Cardiac fibroblast (primary cell): Measurements from ENCODE around the gene CD200.

ENCODE experiments used
- DNase-seq, 2 donors: peaks; one replicate each; pipeline versions ENCODE4 v3.0.0 to v3.0.0-alpha.2; 2010; ENCODE audit warnings: low read depth in 2 of 2
- H3K4me3 ChIP-seq, 2 donors: replicated peaks in 1 of 2; 1 replicate in 1 of 2; 2 replicates in 1 of 2; pipeline ENCODE4 v1.5.1; 2011; ENCODE audit warnings: low read depth in 2 of 2, low read length in 2 of 2, mild to moderate bottlenecking in 2 of 2, moderate library complexity in 1 of 2
- TF ChIP-seq, protein P1 (sequence below): IDR thresholded peaks from one replicate; pipeline ENCODE4 v1.5.1; 2011; ENCODE audit warnings: low read depth, mild to moderate bottlenecking, low read length, inconsistent platforms

CD200 gene, protein sequence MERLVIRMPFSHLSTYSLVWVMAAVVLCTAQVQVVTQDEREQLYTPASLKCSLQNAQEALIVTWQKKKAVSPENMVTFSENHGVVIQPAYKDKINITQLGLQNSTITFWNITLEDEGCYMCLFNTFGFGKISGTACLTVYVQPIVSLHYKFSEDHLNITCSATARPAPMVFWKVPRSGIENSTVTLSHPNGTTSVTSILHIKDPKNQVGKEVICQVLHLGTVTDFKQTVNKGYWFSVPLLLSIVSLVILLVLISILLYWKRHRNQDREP

DNA sequence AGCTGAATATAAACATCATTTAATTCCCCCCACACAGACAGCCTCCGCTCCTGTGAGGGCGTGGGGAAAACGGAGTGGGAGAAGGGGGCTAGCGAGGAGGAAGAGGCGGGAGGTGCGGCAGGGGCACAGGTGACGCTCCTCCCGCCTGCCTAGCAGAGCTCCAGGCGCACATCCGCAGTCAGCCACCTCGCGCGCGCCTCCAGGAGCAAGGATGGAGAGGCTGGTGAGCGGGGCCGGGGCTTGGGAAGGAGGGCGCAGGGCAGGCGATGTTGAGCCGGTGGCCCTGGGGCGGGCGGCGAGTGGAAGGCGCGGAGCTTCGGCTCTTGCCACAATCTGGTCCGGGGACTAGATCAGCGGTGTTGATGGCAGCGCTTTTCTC lies at the start of gene CD200:
Gene CD200, plus strand, starts transcription at position 155 of the 379 bp plus-strand sequence. Its CDS starts 57 bp downstream, at position 212.
- TF ChIP-seq, protein P1, sequence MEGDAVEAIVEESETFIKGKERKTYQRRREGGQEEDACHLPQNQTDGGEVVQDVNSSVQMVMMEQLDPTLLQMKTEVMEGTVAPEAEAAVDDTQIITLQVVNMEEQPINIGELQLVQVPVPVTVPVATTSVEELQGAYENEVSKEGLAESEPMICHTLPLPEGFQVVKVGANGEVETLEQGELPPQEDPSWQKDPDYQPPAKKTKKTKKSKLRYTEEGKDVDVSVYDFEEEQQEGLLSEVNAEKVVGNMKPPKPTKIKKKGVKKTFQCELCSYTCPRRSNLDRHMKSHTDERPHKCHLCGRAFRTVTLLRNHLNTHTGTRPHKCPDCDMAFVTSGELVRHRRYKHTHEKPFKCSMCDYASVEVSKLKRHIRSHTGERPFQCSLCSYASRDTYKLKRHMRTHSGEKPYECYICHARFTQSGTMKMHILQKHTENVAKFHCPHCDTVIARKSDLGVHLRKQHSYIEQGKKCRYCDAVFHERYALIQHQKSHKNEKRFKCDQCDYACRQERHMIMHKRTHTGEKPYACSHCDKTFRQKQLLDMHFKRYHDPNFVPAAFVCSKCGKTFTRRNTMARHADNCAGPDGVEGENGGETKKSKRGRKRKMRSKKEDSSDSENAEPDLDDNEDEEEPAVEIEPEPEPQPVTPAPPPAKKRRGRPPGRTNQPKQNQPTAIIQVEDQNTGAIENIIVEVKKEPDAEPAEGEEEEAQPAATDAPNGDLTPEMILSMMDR, result no peak
- peak; percentile 62 to 77 for DNase-seq
- H3K4me3 ChIP-seq, result peak within 1 kb of the TSS; percentile 73 to 79

DNA sequence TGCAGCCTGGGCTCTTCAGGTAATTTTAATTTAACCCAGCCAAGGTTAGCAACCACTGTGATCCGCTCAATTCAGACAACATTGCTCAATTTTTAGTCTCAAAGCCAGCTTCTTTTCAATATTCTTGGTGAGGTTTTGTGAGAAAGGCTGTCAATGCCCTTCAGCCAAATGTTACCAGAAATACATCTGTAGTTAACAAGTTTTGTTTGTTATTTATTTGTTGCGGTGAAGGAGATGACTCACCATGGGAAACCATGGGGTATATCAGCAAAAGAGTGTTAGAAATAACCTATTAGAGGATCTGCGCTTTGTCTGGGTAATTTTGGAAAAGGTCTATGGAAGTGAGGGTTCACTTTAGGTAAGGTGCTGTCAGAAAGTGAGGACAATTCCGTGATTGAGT lies 43.9 kb upstream of the CD200 start:
- TF ChIP-seq, protein P1, result no peak
- H3K4me3 ChIP-seq, result no peak overlapping the region

DNA sequence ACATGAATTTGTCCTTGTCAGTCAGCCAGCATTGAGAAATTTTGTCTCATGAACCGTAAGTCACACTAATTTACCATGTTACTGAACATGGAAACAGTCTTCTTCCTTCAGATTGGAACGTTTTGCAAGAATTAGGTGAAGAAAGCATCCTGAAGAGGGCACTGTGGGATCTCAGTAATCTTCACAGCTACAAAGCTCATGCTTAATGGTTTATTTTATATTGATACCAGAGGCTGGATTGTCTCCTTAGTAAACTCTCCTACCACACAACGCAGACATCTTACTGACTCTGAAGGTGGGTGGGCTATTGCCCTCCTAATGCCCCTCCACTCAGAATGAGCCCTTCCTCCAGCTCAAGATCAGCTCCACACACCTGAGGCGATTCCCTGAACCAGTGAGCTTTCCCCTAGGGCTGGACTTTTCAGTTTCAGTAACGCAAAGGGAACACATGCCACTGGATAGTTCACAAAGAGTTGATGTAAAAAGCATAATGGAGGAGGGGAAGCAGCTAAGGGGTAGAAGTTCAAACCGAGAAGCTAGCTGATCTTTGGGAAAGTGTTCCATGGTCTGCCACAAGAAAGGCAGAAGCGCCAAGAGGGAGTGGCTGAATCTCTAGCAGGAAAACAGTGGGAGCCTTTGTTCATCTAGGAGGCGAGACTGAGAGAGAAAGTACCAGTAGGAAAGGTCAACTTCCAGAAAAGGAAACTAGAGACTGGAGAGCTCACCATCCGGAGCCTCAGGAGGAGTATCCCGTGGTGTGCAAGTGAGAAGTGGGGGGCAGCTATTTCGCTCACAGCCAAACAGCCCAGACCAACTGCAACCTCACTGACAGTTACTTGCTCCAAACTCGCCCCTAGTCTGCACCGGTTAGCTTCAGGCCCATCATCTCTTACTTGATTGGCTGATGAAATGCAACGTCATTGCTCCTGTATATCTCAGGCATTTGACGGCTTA lies 39.3 kb upstream of the CD200 start, which contains the start of gene SLC9C1:
Gene SLC9C1, minus strand, starts transcription at position 849 of the 954 bp plus-strand sequence. CDS start 7,425 bp downstream, outside the sequence.
- TF ChIP-seq, protein P1, result peak; percentile 63
- peak; percentile 91 for DNase-seq
- H3K4me3 ChIP-seq, result peak within 1 kb of the TSS; percentile 47 to 52

More for the DNA sequence above, 43.9 kb upstream of the CD200 start:
- DNase-seq, result no peak

DNA sequence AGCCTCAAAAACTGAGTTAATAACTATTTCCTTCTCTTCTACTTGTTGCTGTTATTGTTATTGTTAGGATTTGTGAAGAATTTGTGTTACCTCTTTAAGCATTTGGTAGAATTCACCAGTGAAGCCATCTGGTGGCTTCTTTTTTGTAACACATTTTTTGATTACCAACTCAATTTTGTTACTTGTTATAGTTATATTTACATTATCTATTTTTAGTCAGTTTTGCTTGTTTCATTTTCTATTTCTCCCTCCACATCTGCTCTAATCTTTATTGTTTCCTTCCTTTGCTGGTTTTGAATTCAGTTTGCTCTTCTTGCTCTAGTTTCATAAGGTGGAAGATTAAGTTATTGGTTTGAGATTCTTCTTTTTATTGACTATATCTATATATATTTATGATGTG lies 35.2 kb upstream of the CD200 start:
- no peak for DNase-seq
- TF ChIP-seq, protein P1, result no peak
- H3K4me3 ChIP-seq, result no peak overlapping the region

DNA sequence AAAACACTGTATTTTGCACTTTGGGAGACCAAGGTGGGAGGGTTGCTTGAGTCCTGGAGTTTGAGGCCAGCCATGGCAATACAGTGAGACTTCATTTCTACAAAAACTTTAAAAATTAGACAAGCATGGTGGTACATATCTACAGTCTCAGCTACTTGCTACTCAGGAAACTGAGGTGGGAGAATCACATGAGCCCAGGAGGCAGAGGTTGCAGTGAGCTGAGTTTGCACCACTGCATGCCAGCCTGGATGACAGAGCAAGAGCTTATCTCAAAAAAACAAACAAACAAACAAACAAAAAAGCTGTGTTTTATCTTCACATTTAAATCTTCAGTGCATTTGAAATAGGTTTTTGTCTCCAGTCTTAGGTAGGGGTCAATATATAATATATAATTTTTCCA lies 34.2 kb upstream of the CD200 start:
- TF ChIP-seq, protein P1, result no peak
- H3K4me3 ChIP-seq, result no peak overlapping the region
- no peak for DNase-seq

DNA sequence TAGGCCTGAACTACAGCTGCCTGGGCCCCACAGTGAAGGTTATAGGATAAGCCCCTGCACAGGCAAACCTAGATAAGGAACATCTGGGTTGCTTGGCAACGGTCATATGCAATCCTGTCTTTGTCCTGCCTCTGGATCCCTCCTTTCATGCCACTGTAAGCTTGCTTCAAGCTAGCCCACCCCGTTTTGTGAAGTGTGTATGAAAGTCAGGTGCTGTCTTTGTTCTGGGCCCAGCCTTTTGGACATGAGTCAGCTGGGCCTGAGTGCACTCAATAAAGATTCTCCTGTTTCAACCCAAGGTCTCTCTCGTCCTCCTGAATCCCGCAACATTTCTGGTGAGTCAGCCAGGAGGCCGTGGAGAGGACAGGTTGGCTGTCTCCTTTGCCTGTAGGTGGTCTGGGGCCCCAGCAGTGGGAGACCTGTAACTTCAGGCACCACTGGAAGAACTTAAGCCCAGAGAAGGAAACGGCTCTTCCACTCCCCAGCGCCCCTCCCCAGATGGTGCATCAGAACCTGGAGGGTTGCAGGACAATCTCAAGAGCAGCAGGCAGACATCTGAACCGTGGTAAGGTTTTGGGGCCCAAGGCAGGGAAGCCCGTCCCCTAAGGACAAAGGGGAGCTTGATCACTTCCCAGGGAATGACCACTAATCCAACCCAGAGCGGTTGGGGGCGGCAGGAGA lies 30.7 kb upstream of the CD200 start:
- TF ChIP-seq, protein P1, result no peak
- peak in 1 of 2 donors; percentile 74 for DNase-seq
- H3K4me3 ChIP-seq, result peak overlapping the region in 1 of 2 donors; percentile 12
